Neural cell (in vitro differentiated cells): ENCODE data around the gene MAPK4. TPM values are rescaled to one million over a fixed set of nuclear protein-coding genes. Genes with fewer than 3 reads are reported as not detected.

Experiments
- H2AFZ ChIP-seq: fragments of 200-600, 300-800 bp; sonication (generic), shearing (Covaris generic); 2 replicates; pipeline ENCODE4 v1.6.0; 2014; ENCODE audit warnings: low read depth, mild to moderate bottlenecking, antibody characterized with exemption, low read length, moderate library complexity
- H3F3A ChIP-seq: fragments of 200-600 bp; shearing (Covaris generic); 2 replicates; pipeline ENCODE4 v1.6.1; 2016; ENCODE audit warnings: mild to moderate bottlenecking, moderate library complexity, mixed read lengths, antibody characterized with exemption, low read length; ENCODE audit not compliant: insufficient read depth, poor library complexity, severe bottlenecking
- H3K27ac ChIP-seq: fragments of 200-600, 300-800 bp; sonication (generic), shearing (Covaris generic); 2 replicates; pipeline ENCODE4 v1.5.1; 2014; ENCODE audit warnings: mild to moderate bottlenecking, low read length, moderate library complexity
- H3K27me3 ChIP-seq: fragments of 300-800, 200-600 bp; sonication (generic), shearing (Covaris generic); 2 replicates; pipeline ENCODE4 v1.6.0; 2014; ENCODE audit warnings: mild to moderate bottlenecking, low read depth, low read length, moderate library complexity; ENCODE audit not compliant: insufficient read depth
- H3K36me3 ChIP-seq: fragments of 300-800, 200-600 bp; sonication (generic), shearing (Covaris generic); 2 replicates; pipeline ENCODE4 v1.5.1; 2014; ENCODE audit warnings: mild to moderate bottlenecking, antibody characterized with exemption, low read length, moderate library complexity; ENCODE audit not compliant: insufficient read depth
- H3K4me2 ChIP-seq: fragments of 300-800, 200-600 bp; sonication (generic), shearing (Covaris generic); 2 replicates; pipeline ENCODE4 v1.6.0; 2014; ENCODE audit warnings: mild to moderate bottlenecking, low read length
- H3K4me3 ChIP-seq: fragments of 300-800, 200-600 bp; sonication (generic), shearing (Covaris generic); 2 replicates; pipeline ENCODE4 v1.5.1; 2014; ENCODE audit warnings: mild to moderate bottlenecking, low read length, moderate library complexity
- H3K79me2 ChIP-seq: fragments of 200-600 bp; shearing (Covaris generic); replicated peaks from 2 replicates; pipeline ENCODE4 v1.6.0; 2014; ENCODE audit warnings: mild to moderate bottlenecking, low read length, moderate library complexity; ENCODE audit not compliant: insufficient read depth
- H3K9ac ChIP-seq: fragments of 300-800, 200-600 bp; sonication (generic), shearing (Covaris generic); 2 replicates; pipeline ENCODE4 v1.6.1; 2016; ENCODE audit warnings: mild to moderate bottlenecking, low read length, mixed read lengths
- H3K9me2 ChIP-seq: fragments of 200-600 bp; shearing (Covaris generic); 2 replicates; pipeline ENCODE4 v1.6.1; 2016; ENCODE audit warnings: mild to moderate bottlenecking, low read length, mixed read lengths; ENCODE audit not compliant: insufficient read depth
- H3K9me3 ChIP-seq: fragments of 200-600, 300-800 bp; sonication (generic), shearing (Covaris generic); 2 replicates; pipeline ENCODE4 v1.6.1; 2016; ENCODE audit warnings: mild to moderate bottlenecking, mixed run types, low read length, moderate library complexity, mixed read lengths
- H4K20me1 ChIP-seq: fragments of 200-600 bp; shearing (Covaris generic); 2 replicates; pipeline ENCODE4 v1.6.1; 2016; ENCODE audit warnings: mild to moderate bottlenecking, mixed run types; ENCODE audit not compliant: insufficient read depth
- CTCF ChIP-seq: fragments of 450-650 bp; IDR thresholded peaks from 2 replicates; pipeline ENCODE4 v1.5.1; 2014; ENCODE audit warnings: antibody characterized with exemption, mild to moderate bottlenecking, moderate library complexity; ENCODE audit not compliant: poor library complexity, severe bottlenecking
- EP300 ChIP-seq: fragments of 450-650 bp; conservative IDR thresholded peaks from 2 replicates; pipeline ENCODE4 v1.6.1; 2014; ENCODE audit warnings: antibody characterized with exemption, mild to moderate bottlenecking, moderate library complexity; ENCODE audit not compliant: poor library complexity, severe bottlenecking
- EZH2 ChIP-seq: fragments of 200-600, 300-800 bp; shearing (Covaris generic), sonication (generic); IDR thresholded peaks from 2 replicates; pipeline ENCODE4 v1.6.1; 2014; ENCODE audit warnings: antibody characterized with exemption, low read length, borderline replicate concordance, mild to moderate bottlenecking; ENCODE audit not compliant: insufficient read depth, poor library complexity, severe bottlenecking
- MXI1 ChIP-seq: fragments of 450-650 bp; conservative IDR thresholded peaks from 2 replicates; pipeline ENCODE4 v1.6.1; 2014; ENCODE audit warnings: antibody characterized with exemption, mild to moderate bottlenecking; ENCODE audit not compliant: poor library complexity, severe bottlenecking
- POLR2AphosphoS5 ChIP-seq: IDR thresholded peaks from 2 replicates; pipeline ENCODE4 v1.6.1; 2012
- RAD21 ChIP-seq: fragments of 450-650 bp; conservative IDR thresholded peaks from 2 replicates; pipeline ENCODE4 v1.6.1; 2014; ENCODE audit warnings: antibody characterized with exemption, mild to moderate bottlenecking, moderate library complexity
- SMC3 ChIP-seq: fragments of 450-650 bp; conservative IDR thresholded peaks from 2 replicates; pipeline ENCODE4 v1.6.1; 2014; ENCODE audit warnings: antibody characterized with exemption, mild to moderate bottlenecking, moderate library complexity; ENCODE audit not compliant: poor library complexity
- TAF1 ChIP-seq: IDR thresholded peaks from 2 replicates; pipeline ENCODE4 v1.6.1; 2012; ENCODE audit warnings: low read depth
- polyA plus RNA-seq: library from polyadenylated mRNA; depleted of rRNA; stranded (reverse); fragments of >200 nt; gene quantifications from 2 replicates; pipeline ENCODE4 v1.2.3, GENCODE V29; 2014
- TF ChIP-seq, protein P1 (sequence below): IDR thresholded peaks from 2 replicates; pipeline ENCODE4 v1.6.1; 2012; ENCODE audit warnings: borderline replicate concordance

The MAPK4 gene
- polyA plus RNA-seq, 1 donor from 2014 or later: 12.7 TPM

DNA sequence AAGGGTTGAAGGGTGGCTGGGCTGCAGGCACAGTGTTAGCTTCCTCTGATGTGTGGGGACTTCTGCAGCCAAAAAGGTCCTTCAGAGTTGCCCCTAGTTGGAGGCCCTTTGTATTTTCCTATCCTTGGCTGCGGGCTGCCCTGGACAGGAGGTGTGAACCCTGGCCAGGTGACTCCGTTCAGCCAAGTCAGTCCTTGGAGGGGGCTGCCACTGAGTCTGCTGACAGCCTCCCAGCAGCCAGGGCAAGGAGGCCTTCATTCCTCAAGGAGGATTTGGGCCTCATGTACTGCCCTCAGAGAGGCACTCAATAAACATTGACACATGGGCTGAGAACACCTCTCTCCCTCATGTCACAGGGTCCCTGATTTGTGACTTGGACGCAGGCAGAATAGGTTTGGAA is 62.4 kb downstream of the MAPK4 start:
- Histone ChIP-seq H3K9me3 (no peaks in the 10 kb centered on the region), H3F3A (no peaks in the 10 kb centered on the region), H3K4me3 (no peak overlapping the region), H3K4me2 (no peak overlapping the region), H3K36me3 (no peaks in the 10 kb centered on the region), H4K20me1 (no peaks in the 10 kb centered on the region), H3K79me2 (no peaks in the 10 kb centered on the region), H2AFZ (no peak overlapping the region), H3K9ac (no peak overlapping the region), H3K9me2 (no peaks in the 10 kb centered on the region), H3K27me3 (no peaks in the 10 kb centered on the region), H3K27ac (no peak overlapping the region)
- TF ChIP-seq EZH2 (no peak), MXI1 (no peak), TAF1 (no peak), SMC3 (no peak), EP300 (no peak), RAD21 (no peak), POLR2AphosphoS5 (no peak), CTCF (no peak)
- TF ChIP-seq, protein P1, sequence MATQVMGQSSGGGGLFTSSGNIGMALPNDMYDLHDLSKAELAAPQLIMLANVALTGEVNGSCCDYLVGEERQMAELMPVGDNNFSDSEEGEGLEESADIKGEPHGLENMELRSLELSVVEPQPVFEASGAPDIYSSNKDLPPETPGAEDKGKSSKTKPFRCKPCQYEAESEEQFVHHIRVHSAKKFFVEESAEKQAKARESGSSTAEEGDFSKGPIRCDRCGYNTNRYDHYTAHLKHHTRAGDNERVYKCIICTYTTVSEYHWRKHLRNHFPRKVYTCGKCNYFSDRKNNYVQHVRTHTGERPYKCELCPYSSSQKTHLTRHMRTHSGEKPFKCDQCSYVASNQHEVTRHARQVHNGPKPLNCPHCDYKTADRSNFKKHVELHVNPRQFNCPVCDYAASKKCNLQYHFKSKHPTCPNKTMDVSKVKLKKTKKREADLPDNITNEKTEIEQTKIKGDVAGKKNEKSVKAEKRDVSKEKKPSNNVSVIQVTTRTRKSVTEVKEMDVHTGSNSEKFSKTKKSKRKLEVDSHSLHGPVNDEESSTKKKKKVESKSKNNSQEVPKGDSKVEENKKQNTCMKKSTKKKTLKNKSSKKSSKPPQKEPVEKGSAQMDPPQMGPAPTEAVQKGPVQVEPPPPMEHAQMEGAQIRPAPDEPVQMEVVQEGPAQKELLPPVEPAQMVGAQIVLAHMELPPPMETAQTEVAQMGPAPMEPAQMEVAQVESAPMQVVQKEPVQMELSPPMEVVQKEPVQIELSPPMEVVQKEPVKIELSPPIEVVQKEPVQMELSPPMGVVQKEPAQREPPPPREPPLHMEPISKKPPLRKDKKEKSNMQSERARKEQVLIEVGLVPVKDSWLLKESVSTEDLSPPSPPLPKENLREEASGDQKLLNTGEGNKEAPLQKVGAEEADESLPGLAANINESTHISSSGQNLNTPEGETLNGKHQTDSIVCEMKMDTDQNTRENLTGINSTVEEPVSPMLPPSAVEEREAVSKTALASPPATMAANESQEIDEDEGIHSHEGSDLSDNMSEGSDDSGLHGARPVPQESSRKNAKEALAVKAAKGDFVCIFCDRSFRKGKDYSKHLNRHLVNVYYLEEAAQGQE: no peak

GRCh38 chr18:50622865-50623393 is 63.0 kb downstream of the MAPK4 start:
- Histone ChIP-seq H3K4me3 (no peak overlapping the region), H3K9me2 (no peaks in the 10 kb centered on the region), H3K9me3 (no peaks in the 10 kb centered on the region)

More at GRCh38 chr18:50622865-50623393, 63.0 kb downstream of the MAPK4 start:
- no peak overlapping the region for H3K4me2 ChIP-seq
- H3K79me2 ChIP-seq: no peaks in the 10 kb centered on the region
- H2AFZ ChIP-seq: no peak overlapping the region
- no peaks in the 10 kb centered on the region for H4K20me1 ChIP-seq
- no peak overlapping the region for H3K27ac ChIP-seq
- H3K36me3 ChIP-seq: no peaks in the 10 kb centered on the region
- H3K27me3 ChIP-seq: no peaks in the 10 kb centered on the region
- no peak overlapping the region for H3K9ac ChIP-seq
- TF ChIP-seq EZH2 (no peak), SMC3 (no peak), MXI1 (no peak), RAD21 (no peak), POLR2AphosphoS5 (no peak), TAF1 (no peak), EP300 (no peak), CTCF (no peak)
- TF ChIP-seq, protein P1: no peak
- H3F3A ChIP-seq: no peaks in the 10 kb centered on the region
